PC-3 (cell line): ENCODE measurements around the gene MALRD1.

Experiments used
- CTCF ChIP-seq: fragments of 300-600 bp; sonication (generic); conservative IDR thresholded peaks from 2 replicates; pipeline ENCODE4 v1.5.1; 2017; ENCODE audit warnings: antibody characterized with exemption, low read depth, mild to moderate bottlenecking, low read length
- EZH2 ChIP-seq: fragments of 300-600 bp; sonication (generic); IDR thresholded peaks from one replicate; pipeline ENCODE4 v1.6.1; 2017; ENCODE audit warnings: antibody characterized with exemption, mild to moderate bottlenecking, low read length; ENCODE audit not compliant: unreplicated experiment

DNA sequence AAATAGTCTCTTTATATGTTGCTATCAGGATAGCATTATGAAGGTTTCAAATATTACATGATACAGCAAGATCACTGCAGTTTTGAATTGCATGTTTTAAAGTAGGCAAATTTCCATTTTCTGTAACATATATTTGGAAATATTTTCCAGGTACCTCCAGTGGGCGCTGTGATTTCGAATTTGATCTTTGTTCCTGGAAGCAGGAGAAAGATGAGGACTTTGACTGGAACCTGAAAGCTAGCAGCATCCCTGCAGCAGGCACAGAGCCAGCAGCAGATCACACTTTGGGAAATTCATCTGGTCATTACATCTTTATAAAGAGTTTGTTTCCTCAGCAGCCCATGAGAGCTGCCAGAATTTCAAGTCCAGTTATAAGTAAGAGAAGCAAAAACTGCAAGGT, 299.0 kb downstream of the MALRD1 start:
- no peak for TF ChIP-seq EZH2
- TF ChIP-seq CTCF: peak; percentile 52; the same call in 1 of the 2 replicates
